ENCODE results near the gene ATF6. TPM values are rescaled to one million over a fixed set of nuclear protein-coding genes. Genes with fewer than 3 reads are reported as not detected.

ATF6 gene
- total RNA-seq, 1 donor from 2014 or later, result 31.1 TPM

Other genes starting within 250 kb of the ATF6 start
- 3.7 and 4.0 TPM in 2 replicates for gene HSPA6, start 241.8 kb upstream of the ATF6 start, total RNA-seq
- gene FCGR3A, start 216.5 kb upstream of the ATF6 start, total RNA-seq, result 0.11 TPM in 1 of 2 replicates, not detected in the other
- gene FCGR3B, start 135.1 kb upstream of the ATF6 start, total RNA-seq, result not detected in 2 replicates
- 0.11 TPM in 1 of 2 replicates, not detected in the other for gene FCGR2B, start 103.2 kb upstream of the ATF6 start, total RNA-seq
- not detected in 2 replicates for gene FCRLA, start 59.1 kb upstream of the ATF6 start, total RNA-seq
- gene FCRLB, start 44.8 kb upstream of the ATF6 start, total RNA-seq, result 0.23 and 0.59 TPM in 2 replicates
- gene DUSP12, start 16.5 kb upstream of the ATF6 start, total RNA-seq, result 27.1 and 27.6 TPM in 2 replicates

Measured in T-helper 2 cell treated with Interferon-gamma antibody and Interleukin-4, amounts not matched to agents 100 ng/mL and 5 ng/mL, for 36 hours (primary cell).